ENCODE data around the gene SPON1. TPM values are rescaled to one million over a fixed set of nuclear protein-coding genes. Genes with fewer than 3 reads are reported as not detected.

SPON1 gene
- total and polyA plus RNA-seq, 2 experiments from 2014 or later = 2.9 to 6.4 TPM

DNA sequence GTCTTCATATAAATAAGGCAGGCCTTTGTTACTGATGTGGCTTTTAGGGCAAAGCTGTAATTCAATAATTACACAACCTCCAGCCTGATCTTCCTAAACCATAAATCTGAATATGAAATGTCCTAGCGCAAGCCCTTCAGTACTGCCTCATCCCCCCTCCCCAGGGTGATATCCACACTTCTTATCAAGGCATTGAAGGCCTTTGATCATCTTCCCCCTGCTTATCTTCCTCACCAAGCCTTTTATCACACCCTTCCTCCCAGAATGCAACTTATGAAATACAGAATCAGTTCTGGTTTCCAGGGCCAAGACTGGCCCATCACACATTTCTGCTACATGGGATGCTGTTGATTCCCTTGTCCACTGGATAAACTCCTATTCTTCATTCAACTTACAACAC, 12.1 kb downstream of the SPON1 start:
- no peaks in the 10 kb centered on the region for H3F3A ChIP-seq (replicated peaks; ENCODE audit: low read depth)
- Mint-ChIP-seq H3K27ac (no peak overlapping the region), H3K4me3 (no peak overlapping the region), H3K36me3 (ENCODE audit: low read depth) (no peaks in the 10 kb centered on the region), H3K27me3 (ENCODE audit: insufficient read depth, low read depth, poor library complexity) (no peaks in the 10 kb centered on the region), H3K9me3 (no peaks in the 10 kb centered on the region), H3K4me1 (peaks cover 12% of the 10 kb centered on the region)
- H3K27me3 ChIP-seq (ENCODE audit: insufficient read depth) = no peaks in the 10 kb centered on the region
- no peak overlapping the region for H3K4me2 ChIP-seq
- DNase-seq (ENCODE audit: low spot score) (no peak), ATAC-seq (no peak)
- H4K20me1 ChIP-seq (replicated peaks; ENCODE audit: insufficient read depth) = no peaks in the 10 kb centered on the region
- peaks cover 7% of the 10 kb centered on the region; the same call in 1 of the 2 replicates for H3K4me1 ChIP-seq (ENCODE audit: insufficient read depth)
- H3K36me3 ChIP-seq (ENCODE audit: insufficient read depth) = no peaks in the 10 kb centered on the region
- TF ChIP-seq CREB1 (CRISPR knock-in tag; IDR thresholded peaks at IDR 0.05; ENCODE audit: low read depth) (no peak), POLR2AphosphoS5 (IDR thresholded peaks at IDR 0.05; ENCODE audit: low read depth) (no peak), STAT1 (IDR thresholded peaks at IDR 0.05; ENCODE audit: unreplicated experiment) (no peak), ZNF331 (CRISPR knock-in tag; IDR thresholded peaks at IDR 0.05; ENCODE audit: low read depth) (no peak), NANOG (IDR thresholded peaks at IDR 0.05; ENCODE audit: borderline replicate concordance) (no peak), JUNB (IDR thresholded peaks at IDR 0.05; ENCODE audit: unreplicated experiment) (no peak), ZNF114 (CRISPR knock-in tag; IDR thresholded peaks at IDR 0.05) (no peak), EZH2 (IDR thresholded peaks at IDR 0.05; ENCODE audit: low read depth, unreplicated experiment) (no peak), EZH2phosphoT487 (IDR thresholded peaks at IDR 0.05; ENCODE audit: unreplicated experiment) (no peak)
- TF ChIP-seq, protein P1, sequence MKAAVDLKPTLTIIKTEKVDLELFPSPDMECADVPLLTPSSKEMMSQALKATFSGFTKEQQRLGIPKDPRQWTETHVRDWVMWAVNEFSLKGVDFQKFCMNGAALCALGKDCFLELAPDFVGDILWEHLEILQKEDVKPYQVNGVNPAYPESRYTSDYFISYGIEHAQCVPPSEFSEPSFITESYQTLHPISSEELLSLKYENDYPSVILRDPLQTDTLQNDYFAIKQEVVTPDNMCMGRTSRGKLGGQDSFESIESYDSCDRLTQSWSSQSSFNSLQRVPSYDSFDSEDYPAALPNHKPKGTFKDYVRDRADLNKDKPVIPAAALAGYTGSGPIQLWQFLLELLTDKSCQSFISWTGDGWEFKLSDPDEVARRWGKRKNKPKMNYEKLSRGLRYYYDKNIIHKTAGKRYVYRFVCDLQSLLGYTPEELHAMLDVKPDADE (IDR thresholded peaks at IDR 0.05) = no peak
- H2AFZ ChIP-seq = no peak overlapping the region
- no peak overlapping the region for H3K4me3 ChIP-seq
- no peak overlapping the region for H3K27ac ChIP-seq (ENCODE audit: low read depth)
- H3K79me2 ChIP-seq (replicated peaks; ENCODE audit: insufficient read depth) = no peaks in the 10 kb centered on the region
- H3K9me2 ChIP-seq (ENCODE audit: insufficient read depth) = no peaks in the 10 kb centered on the region

DNA sequence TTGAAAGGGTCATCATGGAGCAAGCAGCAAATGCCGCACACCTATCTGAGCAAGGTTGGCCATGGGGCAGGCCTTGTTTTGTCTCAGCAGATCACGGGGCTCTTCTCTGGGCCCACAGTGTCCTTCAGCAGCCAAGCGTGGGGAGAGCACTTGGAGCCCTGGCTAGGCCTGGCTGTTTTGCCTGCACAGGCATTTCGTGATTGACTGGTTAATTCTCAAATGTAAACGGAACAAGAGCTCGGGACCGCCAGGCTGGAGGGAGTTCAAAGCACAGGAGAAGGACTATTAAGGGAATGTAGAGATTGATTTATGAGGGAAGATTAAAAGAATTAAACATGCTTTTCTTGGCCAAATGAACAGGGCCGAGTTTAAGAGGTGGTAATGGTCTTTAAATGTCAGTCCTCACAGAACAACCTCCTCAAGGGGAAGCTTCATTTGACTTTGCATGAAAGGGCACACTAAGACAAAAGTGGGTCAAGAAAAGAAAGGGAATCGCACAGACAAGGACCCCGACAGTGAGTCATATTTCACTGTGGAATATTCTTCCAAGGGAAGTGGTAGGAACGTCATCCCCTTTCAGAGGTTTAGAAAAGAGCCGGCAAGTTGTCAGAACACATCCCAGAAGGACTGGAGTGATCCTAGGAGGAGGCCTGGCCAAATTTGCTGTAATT, 20.7 kb downstream of the SPON1 start:
- Histone ChIP-seq H3K4me2 (no peak overlapping the region), H3K36me3 (ENCODE audit: insufficient read depth) (no peaks in the 10 kb centered on the region), H3K4me1 (ENCODE audit: insufficient read depth) (no peaks in the 10 kb centered on the region), H3K4me3 (no peak overlapping the region), H3K79me2 (replicated peaks; ENCODE audit: insufficient read depth) (no peaks in the 10 kb centered on the region), H2AFZ (no peak overlapping the region), H3K27me3 (ENCODE audit: insufficient read depth) (no peaks in the 10 kb centered on the region), H3K27ac (ENCODE audit: low read depth) (no peak overlapping the region), H4K20me1 (replicated peaks; ENCODE audit: insufficient read depth) (no peaks in the 10 kb centered on the region; the same call in 1 of the 2 replicates), H3K9me2 (ENCODE audit: insufficient read depth) (no peaks in the 10 kb centered on the region), H3F3A (replicated peaks; ENCODE audit: low read depth) (no peaks in the 10 kb centered on the region)
- DNase-seq (ENCODE audit: low spot score) (no peak), ATAC-seq (no peak)
- no peaks in the 10 kb centered on the region for H3K36me3 Mint-ChIP-seq (ENCODE audit: low read depth)
- H3K27me3 Mint-ChIP-seq (ENCODE audit: insufficient read depth, low read depth, poor library complexity) = no peaks in the 10 kb centered on the region
- no peak overlapping the region for H3K4me3 Mint-ChIP-seq
- peaks cover 5% of the 10 kb centered on the region; the same call in 1 of the 3 replicates for H3K9me3 Mint-ChIP-seq
- H3K4me1 Mint-ChIP-seq = no peaks in the 10 kb centered on the region
- H3K27ac Mint-ChIP-seq = no peak overlapping the region
- TF ChIP-seq, protein P2, sequence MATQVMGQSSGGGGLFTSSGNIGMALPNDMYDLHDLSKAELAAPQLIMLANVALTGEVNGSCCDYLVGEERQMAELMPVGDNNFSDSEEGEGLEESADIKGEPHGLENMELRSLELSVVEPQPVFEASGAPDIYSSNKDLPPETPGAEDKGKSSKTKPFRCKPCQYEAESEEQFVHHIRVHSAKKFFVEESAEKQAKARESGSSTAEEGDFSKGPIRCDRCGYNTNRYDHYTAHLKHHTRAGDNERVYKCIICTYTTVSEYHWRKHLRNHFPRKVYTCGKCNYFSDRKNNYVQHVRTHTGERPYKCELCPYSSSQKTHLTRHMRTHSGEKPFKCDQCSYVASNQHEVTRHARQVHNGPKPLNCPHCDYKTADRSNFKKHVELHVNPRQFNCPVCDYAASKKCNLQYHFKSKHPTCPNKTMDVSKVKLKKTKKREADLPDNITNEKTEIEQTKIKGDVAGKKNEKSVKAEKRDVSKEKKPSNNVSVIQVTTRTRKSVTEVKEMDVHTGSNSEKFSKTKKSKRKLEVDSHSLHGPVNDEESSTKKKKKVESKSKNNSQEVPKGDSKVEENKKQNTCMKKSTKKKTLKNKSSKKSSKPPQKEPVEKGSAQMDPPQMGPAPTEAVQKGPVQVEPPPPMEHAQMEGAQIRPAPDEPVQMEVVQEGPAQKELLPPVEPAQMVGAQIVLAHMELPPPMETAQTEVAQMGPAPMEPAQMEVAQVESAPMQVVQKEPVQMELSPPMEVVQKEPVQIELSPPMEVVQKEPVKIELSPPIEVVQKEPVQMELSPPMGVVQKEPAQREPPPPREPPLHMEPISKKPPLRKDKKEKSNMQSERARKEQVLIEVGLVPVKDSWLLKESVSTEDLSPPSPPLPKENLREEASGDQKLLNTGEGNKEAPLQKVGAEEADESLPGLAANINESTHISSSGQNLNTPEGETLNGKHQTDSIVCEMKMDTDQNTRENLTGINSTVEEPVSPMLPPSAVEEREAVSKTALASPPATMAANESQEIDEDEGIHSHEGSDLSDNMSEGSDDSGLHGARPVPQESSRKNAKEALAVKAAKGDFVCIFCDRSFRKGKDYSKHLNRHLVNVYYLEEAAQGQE (IDR thresholded peaks at IDR 0.05; ENCODE audit: unreplicated experiment) = no peak
- TF ChIP-seq, protein P3, sequence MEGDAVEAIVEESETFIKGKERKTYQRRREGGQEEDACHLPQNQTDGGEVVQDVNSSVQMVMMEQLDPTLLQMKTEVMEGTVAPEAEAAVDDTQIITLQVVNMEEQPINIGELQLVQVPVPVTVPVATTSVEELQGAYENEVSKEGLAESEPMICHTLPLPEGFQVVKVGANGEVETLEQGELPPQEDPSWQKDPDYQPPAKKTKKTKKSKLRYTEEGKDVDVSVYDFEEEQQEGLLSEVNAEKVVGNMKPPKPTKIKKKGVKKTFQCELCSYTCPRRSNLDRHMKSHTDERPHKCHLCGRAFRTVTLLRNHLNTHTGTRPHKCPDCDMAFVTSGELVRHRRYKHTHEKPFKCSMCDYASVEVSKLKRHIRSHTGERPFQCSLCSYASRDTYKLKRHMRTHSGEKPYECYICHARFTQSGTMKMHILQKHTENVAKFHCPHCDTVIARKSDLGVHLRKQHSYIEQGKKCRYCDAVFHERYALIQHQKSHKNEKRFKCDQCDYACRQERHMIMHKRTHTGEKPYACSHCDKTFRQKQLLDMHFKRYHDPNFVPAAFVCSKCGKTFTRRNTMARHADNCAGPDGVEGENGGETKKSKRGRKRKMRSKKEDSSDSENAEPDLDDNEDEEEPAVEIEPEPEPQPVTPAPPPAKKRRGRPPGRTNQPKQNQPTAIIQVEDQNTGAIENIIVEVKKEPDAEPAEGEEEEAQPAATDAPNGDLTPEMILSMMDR (conservative IDR thresholded peaks at IDR 0.05; ENCODE audit: low read depth in 2 of 2) = no peak
- no peak for TF ChIP-seq EZH2 (IDR thresholded peaks at IDR 0.05; ENCODE audit: low read depth, unreplicated experiment)
- TF ChIP-seq STAT1 (IDR thresholded peaks at IDR 0.05; ENCODE audit: unreplicated experiment) = no peak
- TF ChIP-seq, protein P1 (IDR thresholded peaks at IDR 0.05) = no peak
- TF ChIP-seq ZNF331 (CRISPR knock-in tag; IDR thresholded peaks at IDR 0.05; ENCODE audit: low read depth) = no peak
